Liver (tissue), 3 donors: ENCODE measurements around the gene RPS6KA2.

Source experiments
- EGR1 ChIP-seq, 2 donors: IDR thresholded peaks; 2 replicates each; pipeline ENCODE4 v1.6.1; 2016 to 2018; ENCODE audit warnings: antibody characterized with exemption in 2 of 2, low read depth in 2 of 2
- FOXA1 ChIP-seq: IDR thresholded peaks from 2 replicates; pipeline ENCODE4 v1.6.1; 2016; ENCODE audit warnings: antibody characterized with exemption
- REST ChIP-seq: IDR thresholded peaks from 2 replicates; pipeline ENCODE4 v1.6.1; 2016; ENCODE audit warnings: antibody characterized with exemption, mild to moderate bottlenecking
- RXRA ChIP-seq, 2 donors: IDR thresholded peaks; 2 replicates each; pipeline ENCODE4 v1.6.1; 2017 to 2018; ENCODE audit warnings: antibody characterized with exemption in 2 of 2, mild to moderate bottlenecking in 1 of 2
- ZBTB33 ChIP-seq: IDR thresholded peaks from 2 replicates; pipeline ENCODE4 v1.6.1; 2016; ENCODE audit warnings: antibody characterized with exemption
- TF ChIP-seq, protein P1 (sequence below): IDR thresholded peaks from 2 replicates; pipeline ENCODE4 v1.6.1; 2016; ENCODE audit warnings: antibody characterized with exemption
- TF ChIP-seq, protein P2 (sequence below): fragments of 150-350 bp; IDR thresholded peaks from 2 replicates; pipeline ENCODE4 v1.5.1; 2017; ENCODE audit warnings: improper control_type of control experiment, low read depth, low read length; ENCODE audit not compliant: missing input control
- donor health status: healthy.
- donor health status: healthy.

- TF ChIP-seq REST (no peak), FOXA1 (no peak), RXRA (IDR thresholded peaks at IDR 0.05) (no peak), ZBTB33 (no peak), EGR1 (IDR thresholded peaks at IDR 0.05; ENCODE audit: low read depth in 2 of 2) (no peak)
- TF ChIP-seq, protein P1, sequence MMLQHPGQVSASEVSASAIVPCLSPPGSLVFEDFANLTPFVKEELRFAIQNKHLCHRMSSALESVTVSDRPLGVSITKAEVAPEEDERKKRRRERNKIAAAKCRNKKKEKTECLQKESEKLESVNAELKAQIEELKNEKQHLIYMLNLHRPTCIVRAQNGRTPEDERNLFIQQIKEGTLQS, result no peak
- TF ChIP-seq, protein P2, sequence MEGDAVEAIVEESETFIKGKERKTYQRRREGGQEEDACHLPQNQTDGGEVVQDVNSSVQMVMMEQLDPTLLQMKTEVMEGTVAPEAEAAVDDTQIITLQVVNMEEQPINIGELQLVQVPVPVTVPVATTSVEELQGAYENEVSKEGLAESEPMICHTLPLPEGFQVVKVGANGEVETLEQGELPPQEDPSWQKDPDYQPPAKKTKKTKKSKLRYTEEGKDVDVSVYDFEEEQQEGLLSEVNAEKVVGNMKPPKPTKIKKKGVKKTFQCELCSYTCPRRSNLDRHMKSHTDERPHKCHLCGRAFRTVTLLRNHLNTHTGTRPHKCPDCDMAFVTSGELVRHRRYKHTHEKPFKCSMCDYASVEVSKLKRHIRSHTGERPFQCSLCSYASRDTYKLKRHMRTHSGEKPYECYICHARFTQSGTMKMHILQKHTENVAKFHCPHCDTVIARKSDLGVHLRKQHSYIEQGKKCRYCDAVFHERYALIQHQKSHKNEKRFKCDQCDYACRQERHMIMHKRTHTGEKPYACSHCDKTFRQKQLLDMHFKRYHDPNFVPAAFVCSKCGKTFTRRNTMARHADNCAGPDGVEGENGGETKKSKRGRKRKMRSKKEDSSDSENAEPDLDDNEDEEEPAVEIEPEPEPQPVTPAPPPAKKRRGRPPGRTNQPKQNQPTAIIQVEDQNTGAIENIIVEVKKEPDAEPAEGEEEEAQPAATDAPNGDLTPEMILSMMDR, result no peak
Measured at GRCh38 chr6:166508726-166509125, 118.3 kb downstream of the RPS6KA2 start.
